PC-3 (cell line): ENCODE measurements around the gene ASMTL. TPM values are rescaled to one million over a fixed set of nuclear protein-coding genes. Genes with fewer than 3 reads are reported as not detected.

ENCODE experiments used
- ATAC-seq: fragments of 200-7000 bp; cut with Tn5 transposase; 2 replicates; pipeline ENCODE4 v1.9.1; 2020; ENCODE audit warnings: mild to moderate bottlenecking, moderate library complexity
- BruUV-seq: library from RNA; stranded (reverse); fragments of 400-500 nt; replicated peaks from 2 replicates; lab custom pipeline; 2021; lab: Mats Ljungman, UMichigan
- CTCF ChIA-PET: fragments of 300-600 bp; sonication (Branson Sonifier 250); formaldehyde crosslinking; loops from one replicate; lab custom pipeline; 2022; ENCODE audit warnings: antibody characterized with exemption; lab: Charles Lee
- POLR2A ChIA-PET: fragments of 300-600 bp; sonication (Branson Sonifier 250); formaldehyde crosslinking; loops from one replicate; lab custom pipeline; 2022; ENCODE audit warnings: antibody characterized with exemption; ENCODE audit not compliant: unreplicated experiment; lab: Charles Lee
- DNase-seq: peaks from one replicate; pipeline ENCODE4 v3.0.0-alpha.2; 2015
- H2AFZ ChIP-seq: fragments of 300-600 bp; sonication (generic); 2 replicates; pipeline ENCODE4 v1.6.0; 2016; ENCODE audit warnings: antibody characterized with exemption, low read length
- H3F3A ChIP-seq: fragments of 300-600 bp; sonication (generic); one replicate; pipeline ENCODE4 v1.6.0; 2017; ENCODE audit warnings: antibody characterized with exemption, low read length, control low read depth, mild to moderate bottlenecking; ENCODE audit not compliant: unreplicated experiment
- H3K27ac ChIP-seq: fragments of 300-600 bp; sonication (generic); 2 replicates; pipeline ENCODE4 v1.5.1; 2016; ENCODE audit warnings: mild to moderate bottlenecking, low read length
- H3K27me3 ChIP-seq: fragments of 300-600 bp; sonication (generic); 2 replicates; pipeline ENCODE4 v1.6.1; 2016; ENCODE audit warnings: low read length, mixed read lengths
- H3K36me3 ChIP-seq: fragments of 300-600 bp; sonication (generic); 2 replicates; pipeline ENCODE4 v1.6.1; 2016; ENCODE audit warnings: low read depth, mixed run types, low read length, mixed read lengths
- H3K4me1 ChIP-seq: fragments of 300-600 bp; sonication (generic); 2 replicates; pipeline ENCODE4 v1.5.1; 2016; ENCODE audit warnings: low read length; ENCODE audit not compliant: insufficient read depth
- H3K4me2 ChIP-seq: fragments of 300-600 bp; sonication (generic); 2 replicates; pipeline ENCODE4 v1.6.0; 2016; ENCODE audit warnings: low read length
- H3K4me3 ChIP-seq: fragments of 300-600 bp; sonication (generic); 2 replicates; pipeline ENCODE4 v1.5.1; 2016; ENCODE audit warnings: mild to moderate bottlenecking, low read length, mixed read lengths
- H3K79me2 ChIP-seq: fragments of 300-600 bp; sonication (generic); 2 replicates; pipeline ENCODE4 v1.6.1; 2017; ENCODE audit warnings: low read length, mixed read lengths
- H3K9ac ChIP-seq: fragments of 300-600 bp; sonication (generic); 2 replicates; pipeline ENCODE4 v1.6.0; 2016; ENCODE audit warnings: mild to moderate bottlenecking, low read length
- H3K9me2 ChIP-seq: fragments of 300-600 bp; sonication (generic); replicated peaks from 2 replicates; pipeline ENCODE4 v1.6.1; 2016; ENCODE audit warnings: mixed run types, low read length, mixed read lengths
- H3K9me3 ChIP-seq: fragments of 300-600 bp; sonication (generic); 2 replicates; pipeline ENCODE4 v1.6.1; 2016; ENCODE audit warnings: low read length, mixed read lengths
- H4K20me1 ChIP-seq: fragments of 300-600 bp; sonication (generic); 2 replicates; pipeline ENCODE4 v1.6.1; 2016; ENCODE audit warnings: low read length, mixed read lengths
- CTCF ChIP-seq: fragments of 300-600 bp; sonication (generic); conservative IDR thresholded peaks from 2 replicates; pipeline ENCODE4 v1.5.1; 2017; ENCODE audit warnings: antibody characterized with exemption, low read depth, mild to moderate bottlenecking, low read length
- EZH2 ChIP-seq: fragments of 300-600 bp; sonication (generic); IDR thresholded peaks from one replicate; pipeline ENCODE4 v1.6.1; 2017; ENCODE audit warnings: antibody characterized with exemption, mild to moderate bottlenecking, low read length; ENCODE audit not compliant: unreplicated experiment
- EZH2phosphoT487 ChIP-seq: fragments of 300-600 bp; sonication (generic); IDR thresholded peaks from 2 replicates; pipeline ENCODE4 v1.6.1; 2018; ENCODE audit warnings: mild to moderate bottlenecking, antibody characterized with exemption, low read length, borderline replicate concordance
- intact Hi-C: fragments of 100-400 bp; cut with micrococcal nuclease; formaldehyde crosslinking; loops from 2 replicates; pipeline ENCODE4 v1.9.0; 2023
- total RNA-seq: library from RNA; depleted of rRNA; stranded (reverse); fragments of >200 nt; gene quantifications from 2 replicates; pipeline ENCODE4 v1.2.3, GENCODE V29; 2014

Gene ASMTL
- total RNA-seq, 1 experiment from 2014 or later: 6.7 TPM

- H3K4me2 ChIP-seq: no peak overlapping the region
- no peaks in the 10 kb centered on the region for H3K9me2 ChIP-seq
- no peaks in the 10 kb centered on the region for H4K20me1 ChIP-seq
- ATAC-seq (no peak), DNase-seq (no peak)
- H3K27ac ChIP-seq: no peak overlapping the region
- POLR2A ChIA-PET: no interaction called here
- no peak overlapping the region for H3K9ac ChIP-seq
- H3K36me3 ChIP-seq: no peaks in the 10 kb centered on the region
- H3F3A ChIP-seq: no peaks in the 10 kb centered on the region
- no peaks in the 10 kb centered on the region for H3K27me3 ChIP-seq
- no peak overlapping the region for H2AFZ ChIP-seq
- H3K4me3 ChIP-seq: no peak overlapping the region
- no peaks in the 10 kb centered on the region for H3K79me2 ChIP-seq
- intact Hi-C loops: no loop called here
- BruUV-seq: no TSS peak
- H3K9me3 ChIP-seq: no peaks in the 10 kb centered on the region
- TF ChIP-seq EZH2: no peak
- TF ChIP-seq CTCF: no peak
- no peak for TF ChIP-seq EZH2phosphoT487
- CTCF ChIA-PET: no interaction called here
- no peaks in the 10 kb centered on the region for H3K4me1 ChIP-seq
These were observed 90.8 kb downstream of the ASMTL start for GRCh38 chrX:1361910-1362309.

GRCh38 chrX:1361275-1361674 lies 91.4 kb downstream of the ASMTL start:
- Histone ChIP-seq H3K9me2 (no peaks in the 10 kb centered on the region), H3F3A (no peaks in the 10 kb centered on the region), H4K20me1 (no peaks in the 10 kb centered on the region), H3K9ac (no peak overlapping the region), H2AFZ (no peak overlapping the region), H3K27ac (no peak overlapping the region), H3K36me3 (no peaks in the 10 kb centered on the region), H3K4me3 (no peak overlapping the region), H3K4me2 (no peak overlapping the region), H3K4me1 (no peaks in the 10 kb centered on the region), H3K9me3 (no peaks in the 10 kb centered on the region), H3K27me3 (no peaks in the 10 kb centered on the region), H3K79me2 (no peaks in the 10 kb centered on the region)
- no peak for ATAC-seq
- no peak for DNase-seq
- no TSS peak for BruUV-seq
- POLR2A ChIA-PET: no interaction called here
- intact Hi-C loops: no loop called here
- TF ChIP-seq CTCF (no peak), EZH2phosphoT487 (no peak), EZH2 (no peak)
- CTCF ChIA-PET: no interaction called here

GRCh38 chrX:1360171-1360570 lies 92.5 kb downstream of the ASMTL start:
- BruUV-seq: no TSS peak
- H3K4me3 ChIP-seq: no peak overlapping the region

More at GRCh38 chrX:1360171-1360570, 92.5 kb downstream of the ASMTL start:
- Histone ChIP-seq H3K79me2 (no peaks in the 10 kb centered on the region), H3K9me2 (no peaks in the 10 kb centered on the region), H3K27me3 (no peaks in the 10 kb centered on the region), H2AFZ (no peak overlapping the region), H3F3A (no peaks in the 10 kb centered on the region), H4K20me1 (no peaks in the 10 kb centered on the region), H3K9me3 (no peaks in the 10 kb centered on the region), H3K9ac (no peak overlapping the region), H3K4me2 (no peak overlapping the region), H3K36me3 (no peaks in the 10 kb centered on the region), H3K4me1 (no peaks in the 10 kb centered on the region), H3K27ac (no peak overlapping the region)
- ChIA-PET POLR2A (no interaction called here), CTCF (no interaction called here)
- intact Hi-C loops: no loop called here
- DNase-seq (no peak), ATAC-seq (no peak)
- TF ChIP-seq EZH2phosphoT487: no peak
- no peak for TF ChIP-seq EZH2
